ENCODE data around the gene TFG. TPM values are rescaled to one million over a fixed set of nuclear protein-coding genes. Genes with fewer than 3 reads are reported as not detected.

The TFG gene
- total and polyA plus RNA-seq, 4 donors = 46.3 to 120 (median 104) TPM

Other genes starting within 250 kb of the TFG start
- 10 to 100 TPM; 22.5 to 31.3 TPM for gene TMEM45A, start 216.9 kb upstream of the TFG start, total RNA-seq
- gene TMEM45A, start 216.9 kb upstream of the TFG start, polyA plus RNA-seq (ENCODE audit: insufficient read length in 2 of 2) = 10 to 100 TPM; 16.7 to 20.4 TPM
- gene ADGRG7, start 99.9 kb upstream of the TFG start, total RNA-seq = not detected
- not detected for gene ADGRG7, start 99.9 kb upstream of the TFG start, polyA plus RNA-seq (ENCODE audit: insufficient read length in 2 of 2)

Data from spinal cord (tissue), 4 donors.